ENCODE measurements around the gene LYRM9. TPM values are rescaled to one million over a fixed set of nuclear protein-coding genes. Genes with fewer than 3 reads are reported as not detected.

LYRM9 gene
- total RNA-seq, 8 experiments from 2014 or later = 6.7 to 45.8 (median 14.4) TPM

DNA sequence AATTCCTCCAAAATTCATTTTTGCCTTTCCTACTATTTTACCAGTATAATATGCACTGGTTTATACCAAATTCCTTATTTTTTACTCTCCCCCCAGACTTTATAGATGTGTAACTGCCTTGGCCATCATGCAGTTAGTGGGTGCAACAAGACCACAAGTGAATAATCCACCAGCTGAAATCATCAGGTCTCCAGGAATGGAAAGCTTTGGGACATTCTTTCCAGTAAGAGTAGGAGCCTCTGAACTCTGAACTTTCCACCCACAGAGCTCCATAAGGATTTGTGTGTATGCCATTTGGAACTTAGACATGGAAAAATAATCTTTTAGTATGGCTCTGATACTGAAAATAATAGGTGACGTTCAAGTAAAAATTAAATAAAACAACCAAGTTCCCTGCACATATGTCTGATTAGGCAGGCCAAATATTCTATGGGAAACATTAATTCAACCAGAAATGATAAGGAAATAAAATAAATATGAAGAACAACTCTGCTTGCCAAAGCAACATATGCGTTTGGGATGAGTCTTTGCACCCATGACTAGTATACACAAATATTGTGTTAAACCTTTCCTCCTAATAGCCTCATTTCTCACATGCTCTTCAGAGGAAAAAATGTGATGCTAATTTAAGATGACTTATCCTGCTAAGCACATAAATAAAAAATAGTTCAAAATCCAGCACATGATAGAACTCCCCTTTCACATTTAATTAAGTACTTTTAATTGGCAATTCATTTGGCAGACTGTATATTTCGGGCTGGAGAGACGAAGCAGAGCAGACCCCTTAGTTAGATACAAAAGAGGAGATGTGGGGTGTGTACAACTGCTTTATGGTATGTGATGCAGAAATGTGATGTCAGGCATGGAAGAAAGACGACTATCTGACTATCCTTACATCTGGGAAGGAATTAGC is 11.6 kb upstream of the LYRM9 start:
- peak; percentile 19 to 57 (median 44) for ATAC-seq (replicated peaks in 6 of 8)
- peaks cover 0 to 9% of the 10 kb centered on the region in 2 donors for H3K4me1 ChIP-seq (replicated peaks in 1 of 2)
- H3K27ac ChIP-seq = peak overlapping the region in 1 of 2 donors; percentile 44
- in situ Hi-C loops (cut with MboI; ENCODE audit: low pct_unique_long_range_greater_than_20kb in 2 of 9, low sequenced_read_pairs in 9 of 9, unreplicated experiment in 9 of 9) = loop anchor here in 2 of 9 experiments (25.0 kb wide), 4 partner anchors 92 to 233 kb away; partner anchors contain the start of genes NLK (in 1 of the 2) and NOS2 (in 1 of the 2)
- H3K4me3 ChIP-seq = no peak overlapping the region
- WGBS, 10 experiments = 0 to 83% (median 44%) methylated on average over 2 to 5 of the region's 5 CpGs; no CpG with 5 or more reads in 1 of the 10 experiments

DNA sequence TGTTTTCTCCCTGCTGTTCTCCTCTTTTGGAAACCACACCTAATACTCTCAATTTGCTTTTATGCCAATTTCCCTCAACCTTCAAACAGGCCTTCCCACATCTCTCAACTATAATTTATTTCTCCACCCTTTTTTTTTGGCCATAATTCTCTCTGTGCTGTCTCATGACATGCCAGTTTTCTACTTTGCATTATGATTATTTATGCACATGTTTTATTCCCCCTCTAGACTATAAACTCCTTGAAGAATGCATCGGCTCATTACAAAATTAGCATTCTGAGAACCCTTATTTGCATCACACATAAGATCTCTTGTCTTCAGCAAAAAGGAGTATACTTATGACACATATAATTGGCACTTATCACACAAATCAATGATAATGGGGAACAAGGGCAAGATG is 10.9 kb upstream of the LYRM9 start:
- ATAC-seq (replicated peaks in 6 of 8) = peak in 4 of 8 experiments; percentile 53 to 90 (median 86)
- H3K4me3 ChIP-seq = no peak overlapping the region
- H3K4me1 ChIP-seq (replicated peaks in 1 of 2) = peaks cover 0 to 9% of the 10 kb centered on the region in 2 donors
- WGBS, 10 experiments = 0 to 63% (median 23%) methylated on average over 1 of the region's 1 CpG; no CpG with 5 or more reads in 4 of the 10 experiments
- no peak overlapping the region for H3K27ac ChIP-seq
- in situ Hi-C loops (cut with MboI; ENCODE audit: low pct_unique_long_range_greater_than_20kb in 2 of 9, low sequenced_read_pairs in 9 of 9, unreplicated experiment in 9 of 9) = loop anchor here in 2 of 9 experiments (25.0 kb wide), 4 partner anchors 92 to 233 kb away; partner anchors contain the start of genes NLK (in 1 of the 2) and NOS2 (in 1 of the 2)

DNA sequence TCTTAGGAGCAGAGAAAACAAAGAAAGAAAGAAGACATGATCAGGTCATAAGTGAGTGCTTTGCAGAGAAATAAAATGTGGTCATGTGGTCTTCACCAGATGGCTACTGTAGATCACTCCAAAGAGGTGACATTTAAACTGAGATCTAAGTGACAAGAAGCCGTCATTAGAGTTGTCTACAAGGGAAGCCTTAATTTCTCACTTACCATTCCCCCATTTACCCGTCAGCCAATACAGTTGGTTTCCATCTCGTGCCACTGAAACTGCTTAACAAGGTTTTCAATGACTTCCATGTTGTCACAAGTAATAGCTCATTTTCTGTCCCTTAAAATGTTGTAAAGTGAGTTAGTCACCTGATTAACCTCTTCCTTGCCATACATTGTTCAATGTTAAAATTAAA is 6.4 kb upstream of the LYRM9 start:
- H3K27ac ChIP-seq = no peak overlapping the region
- in situ Hi-C loops (cut with MboI; ENCODE audit: low pct_unique_long_range_greater_than_20kb in 2 of 9, low sequenced_read_pairs in 9 of 9, unreplicated experiment in 9 of 9) = no loop called here

DNA sequence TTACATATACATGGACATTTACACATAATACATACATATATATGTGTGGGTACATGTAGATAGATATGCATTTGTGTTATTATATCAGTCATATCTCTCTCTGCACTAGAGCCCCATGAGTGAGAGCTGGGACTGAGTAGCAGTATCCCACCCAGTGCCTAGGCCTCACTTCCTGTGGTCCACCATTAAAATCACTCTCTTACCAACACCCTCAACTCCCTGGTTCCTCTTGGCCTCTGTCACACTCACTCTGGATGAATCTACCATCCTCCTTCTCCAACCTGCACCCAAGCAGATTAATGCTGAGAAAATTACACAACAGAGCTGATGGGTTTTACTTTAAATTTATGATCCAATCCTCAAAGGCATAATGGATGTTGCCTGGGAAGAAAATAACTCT is 4.9 kb upstream of the LYRM9 start:
- Histone ChIP-seq H3K27ac (no peak overlapping the region), H3K4me1 (replicated peaks in 1 of 2) (peaks cover 24 to 27% of the 10 kb centered on the region in 2 donors), H3K4me3 (no peak overlapping the region)
- in situ Hi-C loops (cut with MboI; ENCODE audit: low pct_unique_long_range_greater_than_20kb in 2 of 9, low sequenced_read_pairs in 9 of 9, unreplicated experiment in 9 of 9) = no loop called here
- no peak for ATAC-seq (replicated peaks in 6 of 8)

More for the DNA sequence above, 6.4 kb upstream of the LYRM9 start:
- no peak for ATAC-seq (replicated peaks in 6 of 8)
- Histone ChIP-seq H3K4me3 (no peak overlapping the region), H3K4me1 (replicated peaks in 1 of 2) (peaks cover 14 to 16% of the 10 kb centered on the region in 2 donors)
- 40 to 100% (median 90%) methylated on average over 1 to 3 of the region's 3 CpGs; no CpG with 5 or more reads in 2 of the 10 experiments for WGBS, 10 experiments

DNA sequence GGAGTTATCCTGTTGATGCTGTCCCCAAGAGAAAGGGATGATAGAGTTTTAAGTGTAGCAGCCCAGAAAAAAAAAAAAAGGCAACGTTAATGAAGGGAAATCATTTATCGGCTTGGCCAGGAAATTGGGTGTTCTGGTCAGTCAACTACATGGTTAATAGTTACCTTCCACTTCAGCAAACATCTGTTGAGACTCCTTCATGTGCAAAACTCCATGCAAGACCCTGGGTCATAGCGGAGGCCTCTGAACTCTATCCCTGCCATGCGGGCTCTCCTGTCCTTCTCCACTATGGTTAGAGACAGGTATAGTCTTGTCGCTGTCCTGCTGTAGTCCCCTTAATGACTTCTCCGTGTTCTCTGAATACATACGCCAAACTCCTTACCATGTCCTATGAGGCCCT is 3.5 kb upstream of the LYRM9 start:
- H3K27ac ChIP-seq = no peak overlapping the region
- ATAC-seq (replicated peaks in 6 of 8) = no peak
- in situ Hi-C loops (cut with MboI; ENCODE audit: low pct_unique_long_range_greater_than_20kb in 2 of 9, low sequenced_read_pairs in 9 of 9, unreplicated experiment in 9 of 9) = no loop called here
- peaks cover 28 to 30% of the 10 kb centered on the region in 2 donors for H3K4me1 ChIP-seq (replicated peaks in 1 of 2)
- WGBS, 10 experiments = 21 to 92% (median 64%) methylated on average over 1 to 7 of the region's 7 CpGs
- no peak overlapping the region for H3K4me3 ChIP-seq

DNA sequence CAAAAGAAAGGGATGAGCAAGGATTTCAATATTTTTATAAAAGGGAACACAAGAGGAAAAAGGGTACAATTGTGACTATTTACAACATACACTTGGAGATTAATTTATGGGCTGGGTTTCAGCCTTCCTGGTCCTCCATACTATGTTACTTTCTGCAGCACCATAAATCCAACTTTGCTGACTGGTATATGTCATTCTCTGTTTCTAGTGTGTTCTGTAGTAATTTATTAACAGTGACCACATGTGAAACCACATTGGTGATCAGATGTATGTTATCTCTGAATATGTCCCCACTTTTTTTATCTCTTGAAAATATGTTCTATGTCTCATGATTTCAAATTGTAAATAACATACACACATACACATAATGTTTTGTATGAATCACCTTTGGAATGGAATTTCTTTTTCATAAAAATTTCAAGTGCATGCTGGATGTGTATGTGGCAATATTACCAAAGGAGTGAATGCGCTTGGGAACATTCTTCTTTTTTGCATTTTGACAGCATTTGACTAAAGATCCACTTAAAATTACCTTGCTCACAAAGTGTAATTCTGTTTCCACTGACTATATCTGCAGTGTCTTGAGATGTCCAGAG is 2.9 kb upstream of the LYRM9 start:
- 0 to 100% (median 72%) methylated on average over 1 of the region's 1 CpG; no CpG with 5 or more reads in 2 of the 10 experiments for WGBS, 10 experiments
- no peak for ATAC-seq (replicated peaks in 6 of 8)
- Histone ChIP-seq H3K4me3 (no peak overlapping the region), H3K4me1 (replicated peaks in 1 of 2) (peaks cover 28 to 30% of the 10 kb centered on the region in 2 donors), H3K27ac (no peak overlapping the region)
- in situ Hi-C loops (cut with MboI; ENCODE audit: low pct_unique_long_range_greater_than_20kb in 2 of 9, low sequenced_read_pairs in 9 of 9, unreplicated experiment in 9 of 9) = no loop called here

DNA sequence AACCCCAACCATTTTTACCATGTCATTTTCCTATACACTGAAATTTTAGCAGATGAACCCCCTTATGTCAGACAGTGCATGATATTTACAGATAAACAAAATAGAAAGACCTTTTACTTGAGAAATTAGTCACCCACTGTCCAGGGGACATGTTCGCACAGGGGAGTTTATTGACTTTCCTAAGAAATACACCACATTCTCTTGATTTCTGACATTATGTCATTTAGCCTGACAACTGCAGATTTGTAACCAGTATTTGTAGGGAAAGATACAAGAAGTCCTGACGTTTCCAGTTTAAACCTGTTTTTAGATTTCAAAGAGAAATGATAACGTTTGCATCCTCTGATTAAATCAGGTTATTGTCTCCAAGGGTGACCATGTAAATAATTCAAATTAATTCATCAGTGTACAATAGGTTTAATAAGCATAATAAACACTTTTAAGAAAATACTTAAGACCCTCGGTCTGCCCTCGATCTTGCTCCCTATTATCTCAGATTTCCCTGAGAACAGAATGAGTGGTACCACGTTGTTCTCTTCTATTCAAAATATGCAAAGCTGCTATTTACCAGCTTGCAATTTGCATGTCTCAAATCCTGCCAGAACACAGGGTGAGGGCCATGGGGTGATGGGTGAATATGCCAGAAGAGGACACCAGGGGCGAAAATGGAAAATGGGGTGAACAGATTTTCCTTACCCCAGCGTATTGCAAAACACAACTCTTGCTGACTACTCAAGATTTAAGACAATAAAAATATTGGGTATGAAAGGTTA is 2.1 kb upstream of the LYRM9 start:
- in situ Hi-C loops (cut with MboI; ENCODE audit: low pct_unique_long_range_greater_than_20kb in 2 of 9, low sequenced_read_pairs in 9 of 9, unreplicated experiment in 9 of 9) = no loop called here
- 2 to 51% (median 19%) methylated on average over 2 to 8 of the region's 8 CpGs for WGBS, 10 experiments
- ATAC-seq (replicated peaks in 6 of 8) = peak in 1 of 8 experiments; percentile 16
- Histone ChIP-seq H3K4me3 (no peak overlapping the region), H3K4me1 (replicated peaks in 1 of 2) (peaks cover 28 to 30% of the 10 kb centered on the region in 2 donors), H3K27ac (peak overlapping the region in 1 of 2 donors; percentile 37)

DNA sequence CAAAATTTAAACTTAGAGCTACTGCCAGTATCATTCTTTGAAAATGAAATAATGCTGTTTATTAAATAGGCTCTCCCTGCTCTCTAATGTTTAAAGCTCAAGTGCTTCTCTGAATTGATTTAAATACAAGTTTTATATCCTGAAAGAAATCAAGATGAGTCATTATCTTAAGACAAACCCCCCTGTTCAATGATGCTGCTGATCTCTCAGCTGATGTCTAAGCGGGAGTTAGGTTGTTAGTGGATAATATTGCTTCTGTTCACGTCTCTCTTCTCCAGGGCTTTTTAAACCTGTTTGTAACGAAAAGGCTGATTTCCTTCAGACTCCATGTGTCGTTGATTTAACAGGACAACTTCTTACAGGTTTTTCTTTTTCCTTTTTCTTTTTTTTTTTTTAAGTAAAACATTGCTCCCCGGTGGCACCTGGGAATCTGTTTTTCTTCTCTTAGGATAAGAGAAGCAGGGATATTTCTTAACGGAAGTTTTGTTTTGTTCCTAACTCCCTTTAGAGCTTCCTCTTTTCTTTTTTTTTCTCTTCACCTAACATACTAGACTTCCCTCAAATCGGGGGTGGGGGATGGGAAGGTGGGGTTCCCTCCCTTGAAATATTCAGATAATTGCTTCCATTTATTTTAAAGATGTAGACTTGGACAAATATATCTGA is 807 bp upstream of the LYRM9 start:
- H3K4me3 ChIP-seq = no peak overlapping the region
- 10 to 65% (median 40%) methylated on average over 3 to 7 of the region's 7 CpGs for WGBS, 10 experiments
- no peak for ATAC-seq (replicated peaks in 6 of 8)
- no peak overlapping the region for H3K27ac ChIP-seq
- in situ Hi-C loops (cut with MboI; ENCODE audit: low pct_unique_long_range_greater_than_20kb in 2 of 9, low sequenced_read_pairs in 9 of 9, unreplicated experiment in 9 of 9) = no loop called here
- peaks cover 28 to 30% of the 10 kb centered on the region in 2 donors for H3K4me1 ChIP-seq (replicated peaks in 1 of 2)

DNA sequence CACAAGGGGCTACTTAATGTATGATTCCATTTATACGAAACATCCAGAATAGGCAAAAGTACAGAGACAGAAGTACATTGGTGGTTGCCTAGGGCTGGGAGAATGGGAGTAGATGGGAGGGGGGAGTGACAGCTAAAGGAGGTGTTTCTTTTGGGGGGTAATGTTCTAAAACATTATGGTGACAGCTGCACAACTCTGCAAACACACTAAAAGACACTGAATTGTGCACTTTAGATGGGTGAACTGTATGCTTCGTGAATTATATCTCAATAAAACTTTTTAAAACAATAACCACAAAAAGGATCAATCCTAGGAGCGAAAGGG is 661 bp downstream of the LYRM9 start:
- WGBS, 10 experiments = 0 to 100% (median 39%) methylated on average over 1 to 3 of the region's 3 CpGs; no CpG with 5 or more reads in 2 of the 10 experiments
- Histone ChIP-seq H3K27ac (peak overlapping the region in 1 of 2 donors; percentile 86), H3K4me1 (replicated peaks in 1 of 2) (peaks cover 28 to 30% of the 10 kb centered on the region in 2 donors), H3K4me3 (peak overlapping the region; percentile 47 to 80 (median 55))
- ATAC-seq (replicated peaks in 6 of 8) = no peak
- in situ Hi-C loops (cut with MboI; ENCODE audit: low pct_unique_long_range_greater_than_20kb in 2 of 9, low sequenced_read_pairs in 9 of 9, unreplicated experiment in 9 of 9) = no loop called here

DNA sequence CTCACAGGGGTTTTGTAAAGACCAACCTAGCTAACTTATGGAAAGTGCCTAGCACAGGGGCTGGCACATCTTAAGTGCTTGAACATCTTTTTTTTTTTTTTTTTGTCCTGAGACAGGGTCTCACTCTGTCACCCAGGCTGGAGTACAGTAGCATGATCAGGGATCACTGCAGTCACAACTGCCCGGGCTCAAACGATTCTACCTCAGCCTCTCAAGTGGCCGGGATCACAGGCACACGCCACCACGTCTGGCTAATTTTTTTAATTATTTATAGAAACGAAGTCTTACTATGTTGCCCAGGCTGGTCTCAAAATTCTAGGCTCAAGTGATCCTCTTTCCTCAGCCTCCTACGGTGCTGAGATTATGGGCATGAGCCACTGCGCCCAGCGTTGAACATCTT is 1.3 kb downstream of the LYRM9 start:
- Histone ChIP-seq H3K4me3 (no peak overlapping the region), H3K27ac (no peak overlapping the region), H3K4me1 (replicated peaks in 1 of 2) (peaks cover 28 to 30% of the 10 kb centered on the region in 2 donors)
- in situ Hi-C loops (cut with MboI; ENCODE audit: low pct_unique_long_range_greater_than_20kb in 2 of 9, low sequenced_read_pairs in 9 of 9, unreplicated experiment in 9 of 9) = no loop called here
- no peak for ATAC-seq (replicated peaks in 6 of 8)
- WGBS, 10 experiments = 65 to 100% (median 91%) methylated on average over 1 to 9 of the region's 9 CpGs; no CpG with 5 or more reads in 2 of the 10 experiments

DNA sequence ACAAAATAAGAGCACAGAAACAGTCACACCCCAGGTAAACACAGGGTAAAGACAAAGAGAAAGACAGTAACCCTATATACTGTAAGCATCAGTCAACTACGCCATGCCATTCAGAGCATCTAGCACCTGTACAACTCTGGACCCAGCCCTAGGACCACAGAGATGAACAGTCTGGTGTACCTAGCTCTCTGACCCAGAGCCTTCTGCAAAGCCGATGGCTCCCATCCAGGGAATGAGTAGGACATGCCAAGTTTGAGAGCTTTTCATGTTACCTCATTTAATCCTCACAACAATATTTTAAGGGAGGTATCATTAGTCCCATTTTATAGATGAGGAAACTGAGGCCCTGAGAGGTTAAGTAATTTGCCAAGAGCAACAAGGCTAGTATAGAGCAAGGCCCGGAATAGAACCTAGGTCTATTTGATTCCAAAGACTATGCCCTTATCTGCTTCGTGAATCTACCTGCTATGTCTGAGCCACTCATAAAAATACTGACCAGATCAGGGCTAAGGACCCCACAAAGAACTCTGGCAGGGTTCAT is 3.4 kb downstream of the LYRM9 start:
- H3K27ac ChIP-seq = no peak overlapping the region
- peaks cover 14 to 18% of the 10 kb centered on the region in 2 donors for H3K4me1 ChIP-seq (replicated peaks in 1 of 2)
- in situ Hi-C loops (cut with MboI; ENCODE audit: low pct_unique_long_range_greater_than_20kb in 2 of 9, low sequenced_read_pairs in 9 of 9, unreplicated experiment in 9 of 9) = loop anchor here in 1 of 9 experiments (10.0 kb wide), 1 partner anchor 85 kb away; the partner anchor contains the start of gene NOS2
- H3K4me3 ChIP-seq = no peak overlapping the region
- no peak for ATAC-seq (replicated peaks in 6 of 8)
- WGBS, 10 experiments = 85 to 100% (median 94%) methylated on average over 1 to 4 of the region's 4 CpGs; no CpG with 5 or more reads in 3 of the 10 experiments

DNA sequence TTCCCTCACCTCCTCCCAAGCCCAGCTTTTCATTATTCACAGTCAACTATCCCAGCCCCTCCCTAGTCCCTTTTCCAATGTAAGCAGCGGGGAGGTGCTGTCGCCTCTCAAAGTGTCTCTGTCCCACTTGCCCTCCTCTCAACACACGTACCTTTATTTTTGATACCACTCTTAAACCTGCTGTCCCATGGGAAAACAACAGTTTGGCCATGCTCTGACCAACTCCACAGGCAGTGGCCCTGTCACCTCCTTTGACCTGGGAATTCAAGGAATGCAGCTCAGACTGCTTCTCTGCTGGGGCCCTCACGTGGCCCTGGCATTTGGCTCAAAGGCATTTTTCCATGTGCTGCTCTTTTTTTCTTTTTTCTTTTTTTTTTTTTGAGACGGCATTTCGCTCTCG is 4.2 kb downstream of the LYRM9 start:
- Histone ChIP-seq H3K4me1 (replicated peaks in 1 of 2) (peaks cover 6 to 10% of the 10 kb centered on the region in 2 donors), H3K27ac (no peak overlapping the region), H3K4me3 (no peak overlapping the region)
- 31 to 83% (median 57%) methylated on average over 1 to 6 of the region's 7 CpGs; no CpG with 5 or more reads in 2 of the 10 experiments for WGBS, 10 experiments
- in situ Hi-C loops (cut with MboI; ENCODE audit: low pct_unique_long_range_greater_than_20kb in 2 of 9, low sequenced_read_pairs in 9 of 9, unreplicated experiment in 9 of 9) = loop anchor here in 1 of 9 experiments (10.0 kb wide), 1 partner anchor 84 kb away; the partner anchor contains the start of gene NOS2
- no peak for ATAC-seq (replicated peaks in 6 of 8)
